GM20431 (cell line): Measurements from ENCODE around the gene FHIT.
"Not testable (repeated sequence)": the region's sequence is repeated elsewhere in the genome, so short reads cannot be mapped to it uniquely, and the experiment has no call there.

Source experiments
- in situ Hi-C: fragments of 300-500 bp; cut with MseI, MboI; formaldehyde crosslinking; loops from one replicate; pipeline ENCODE4 v1.15.0; 2020; ENCODE audit warnings: low sequenced_read_pairs; ENCODE audit not compliant: unreplicated experiment

The FHIT gene

DNA sequence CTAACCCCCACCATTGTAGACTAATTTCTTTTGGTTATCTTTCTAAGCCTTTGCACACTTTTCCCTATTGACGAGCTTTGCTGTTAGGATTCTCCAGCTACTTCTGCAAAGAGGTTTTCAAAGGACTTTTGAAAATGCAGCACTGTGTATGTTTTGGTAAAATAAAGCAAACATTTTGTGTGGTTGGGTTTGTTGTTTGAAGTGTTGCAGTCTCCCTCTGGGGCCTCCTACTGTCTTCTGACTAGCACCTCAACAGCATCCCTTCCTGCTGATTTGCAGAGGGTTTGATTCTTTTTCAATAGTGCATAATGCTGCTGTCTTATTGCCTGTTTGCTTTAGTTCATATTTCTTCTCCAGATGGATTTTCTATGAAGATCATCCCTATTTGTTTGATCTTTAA lies 1426.4 kb downstream of the FHIT start:
- in situ Hi-C loops, result no loop called here

DNA sequence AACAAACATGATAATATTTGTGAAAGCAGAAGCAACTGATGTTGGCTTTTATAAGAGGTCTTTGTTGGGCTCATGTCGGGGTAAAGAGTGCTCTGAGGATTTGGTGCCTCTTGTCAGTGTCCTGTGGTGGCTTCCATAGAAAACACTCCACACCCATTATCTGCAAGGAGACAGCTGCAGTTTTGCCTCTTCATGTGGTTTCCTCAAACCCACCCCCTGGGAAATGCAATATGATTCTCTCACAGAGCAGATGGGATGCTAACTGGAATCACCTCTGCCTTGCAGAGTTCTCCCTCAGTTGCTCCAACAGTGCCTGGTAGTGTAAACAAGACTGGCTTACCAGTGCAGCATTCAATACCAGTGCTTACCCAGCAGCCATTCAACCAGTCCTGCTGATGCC lies 1430.0 kb downstream of the FHIT start:
- in situ Hi-C loops, result no loop called here

- in situ Hi-C loops, result no loop called here
Observed at GRCh38 chr3:59820352-59820934, 1430.8 kb downstream of the FHIT start.

DNA sequence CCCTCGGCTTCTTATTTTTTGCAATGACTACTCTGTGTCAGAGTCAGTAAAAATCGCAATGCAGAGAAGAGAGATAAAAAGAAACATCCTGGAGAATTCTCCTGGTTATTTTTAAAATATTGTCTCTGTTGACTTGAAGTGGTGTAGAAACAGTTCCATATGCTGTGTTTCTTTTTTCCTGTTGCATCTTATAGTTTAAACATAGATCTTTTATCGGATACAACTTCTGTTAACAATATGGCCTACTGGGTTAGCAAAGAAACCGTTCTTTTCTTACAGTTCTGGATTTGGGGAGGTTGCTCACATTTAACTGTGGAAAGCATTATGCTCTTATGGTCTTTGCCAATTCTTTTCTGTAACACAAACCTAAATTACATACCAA lies 1432.3 kb downstream of the FHIT start:
- in situ Hi-C loops, result no loop called here

- in situ Hi-C loops, result no loop called here
Observed at GRCh38 chr3:59818033-59818918, 1433.0 kb downstream of the FHIT start.

DNA sequence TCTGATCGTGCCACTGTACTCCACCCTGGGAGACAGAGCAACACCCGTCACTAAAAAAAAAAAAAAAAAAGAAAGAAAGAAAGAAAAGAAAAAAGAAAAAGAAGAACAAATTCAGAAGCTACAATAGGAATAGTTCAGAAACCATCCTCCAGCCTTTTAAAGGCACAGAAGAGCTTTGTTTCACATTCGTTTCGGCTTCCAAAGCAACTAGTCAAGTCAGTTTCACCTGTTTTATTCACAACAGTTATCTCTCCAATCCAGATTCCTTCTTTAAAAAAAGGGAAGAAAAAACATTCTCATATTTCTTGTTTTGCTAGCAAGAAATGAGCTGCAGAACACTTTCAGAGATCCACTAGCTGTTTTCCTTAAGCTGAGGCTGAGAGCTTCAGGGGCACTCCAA lies 1433.7 kb downstream of the FHIT start:
- in situ Hi-C loops, result no loop called here

GRCh38 chr3:59816312-59816711 lies 1434.9 kb downstream of the FHIT start:
- in situ Hi-C loops, result no loop called here

GRCh38 chr3:59813148-59813538 lies 1438.1 kb downstream of the FHIT start:
- in situ Hi-C loops, result no loop called here

GRCh38 chr3:59812237-59813147 lies 1438.8 kb downstream of the FHIT start:
- in situ Hi-C loops, result no loop called here

DNA sequence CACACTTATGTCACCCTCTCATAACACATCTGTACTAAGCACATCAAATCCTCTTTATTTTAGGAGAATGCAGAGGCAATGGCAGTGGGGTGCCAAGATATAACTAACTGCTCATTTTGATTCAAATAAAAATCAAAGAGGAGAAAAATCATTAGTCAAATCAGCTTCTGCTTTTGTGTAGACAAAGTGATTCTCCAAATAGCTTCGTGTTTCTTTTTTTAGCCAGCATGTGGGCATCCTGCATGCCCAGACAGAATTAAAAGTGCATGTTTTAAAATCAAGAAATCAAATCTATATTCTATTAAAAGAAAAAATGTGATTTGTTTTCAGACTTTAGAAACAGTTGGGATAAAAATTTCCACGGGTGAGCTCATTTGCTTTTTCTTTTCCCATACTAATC lies 1440.1 kb downstream of the FHIT start:
- in situ Hi-C loops, result no loop called here

DNA sequence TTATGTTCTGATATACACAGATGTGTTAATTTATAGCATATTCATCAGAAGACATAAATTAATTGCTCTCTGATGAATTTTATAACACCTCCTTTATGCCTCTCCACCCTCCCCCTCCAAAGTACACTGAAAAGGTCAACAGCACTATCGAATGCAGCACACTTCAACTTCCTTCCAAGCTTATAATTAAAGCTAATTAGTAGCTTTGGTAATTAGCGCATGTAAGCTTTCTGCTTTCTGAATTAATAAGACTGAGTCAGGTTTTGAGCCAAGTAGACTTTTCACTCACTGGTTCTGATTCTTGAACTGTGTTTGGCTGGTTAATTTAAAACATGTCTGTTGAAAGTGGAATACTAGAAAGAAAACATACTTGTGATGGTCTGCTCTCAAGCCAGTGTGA lies 1440.6 kb downstream of the FHIT start:
- in situ Hi-C loops, result no loop called here

GRCh38 chr3:59809710-59810444 lies 1441.4 kb downstream of the FHIT start:
- in situ Hi-C loops, result no loop called here

DNA sequence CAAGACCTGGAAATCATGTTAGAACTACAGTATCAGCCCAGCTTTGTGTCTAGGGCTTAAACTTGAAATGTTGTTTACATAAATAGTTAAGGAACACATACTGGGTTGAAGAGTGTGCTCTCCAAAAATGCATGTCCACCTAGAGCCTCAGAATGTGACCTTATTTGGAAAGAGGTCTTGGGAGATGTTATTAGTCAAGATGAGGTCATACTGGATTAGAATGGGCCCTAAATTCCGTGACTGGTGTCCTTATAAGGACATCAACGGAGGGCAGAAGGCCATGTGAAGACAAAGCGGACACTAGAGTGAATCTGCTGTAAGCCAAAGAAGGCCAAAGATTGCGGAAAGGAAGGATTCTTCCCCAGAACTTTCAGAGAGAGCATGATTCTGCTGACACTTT lies 1442.2 kb downstream of the FHIT start:
- in situ Hi-C loops, result no loop called here

DNA sequence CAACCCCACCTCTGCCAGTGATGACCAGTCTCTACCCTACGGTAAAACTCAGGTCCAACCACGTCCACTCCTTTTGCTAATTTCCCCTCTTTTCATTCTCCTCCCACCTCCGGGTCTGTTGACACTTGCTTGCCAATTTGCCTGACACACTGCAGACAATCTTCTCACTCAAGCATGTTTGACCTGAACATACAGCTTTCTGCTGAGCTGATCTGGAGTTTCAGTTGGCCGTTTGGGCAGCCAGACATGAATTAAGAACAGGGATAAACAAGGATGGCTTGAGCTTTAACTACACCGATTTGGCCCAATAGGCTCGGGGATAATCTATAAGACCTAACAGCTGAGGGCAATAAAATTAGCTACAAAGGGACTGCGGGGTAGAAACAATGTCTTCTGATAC lies 1442.8 kb downstream of the FHIT start:
- in situ Hi-C loops, result no loop called here

GRCh38 chr3:59803268-59803667 lies 1448.0 kb downstream of the FHIT start:
- in situ Hi-C loops, result no loop called here

DNA sequence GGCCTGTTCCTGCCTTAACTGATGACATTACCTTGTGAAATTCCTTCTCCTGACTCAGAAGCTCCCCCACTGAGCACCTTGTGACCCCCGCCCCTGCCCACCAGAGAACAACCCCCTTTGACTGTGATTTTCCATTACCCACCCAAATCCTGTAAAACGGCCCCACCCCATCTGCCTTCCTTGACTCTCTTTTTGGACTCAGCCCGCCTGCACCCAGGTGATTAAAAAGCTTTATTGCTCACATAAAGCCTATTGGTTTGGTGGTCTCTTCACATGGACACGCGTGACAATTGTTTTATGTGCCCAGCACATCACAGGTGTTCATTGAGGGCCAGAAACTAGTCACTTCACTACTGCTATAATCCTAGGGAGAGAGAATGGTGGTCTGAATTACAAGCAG lies 1448.8 kb downstream of the FHIT start:
- in situ Hi-C loops, result not testable (repeated sequence)

DNA sequence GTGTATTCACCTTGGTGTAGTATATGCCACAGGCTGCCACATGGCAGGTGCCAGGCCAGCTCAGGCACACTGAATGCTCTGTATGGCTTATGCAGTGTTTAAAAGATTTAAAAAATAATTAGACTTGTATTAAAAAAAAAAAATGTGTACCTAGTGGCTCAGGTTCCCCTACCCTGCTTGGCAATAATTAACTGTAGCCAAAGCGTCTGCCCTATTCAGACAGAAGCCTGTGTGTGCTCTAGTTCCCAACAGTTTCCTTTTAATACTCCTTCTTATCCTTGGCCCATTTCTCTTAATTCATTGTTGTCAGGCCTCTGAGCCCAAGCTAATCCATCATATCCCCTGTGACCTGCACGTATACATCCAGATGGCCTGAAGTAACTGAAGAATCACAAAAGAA lies 1449.2 kb downstream of the FHIT start:
- in situ Hi-C loops, result no loop called here

GRCh38 chr3:59800481-59800880 lies 1450.8 kb downstream of the FHIT start:
- in situ Hi-C loops, result no loop called here

DNA sequence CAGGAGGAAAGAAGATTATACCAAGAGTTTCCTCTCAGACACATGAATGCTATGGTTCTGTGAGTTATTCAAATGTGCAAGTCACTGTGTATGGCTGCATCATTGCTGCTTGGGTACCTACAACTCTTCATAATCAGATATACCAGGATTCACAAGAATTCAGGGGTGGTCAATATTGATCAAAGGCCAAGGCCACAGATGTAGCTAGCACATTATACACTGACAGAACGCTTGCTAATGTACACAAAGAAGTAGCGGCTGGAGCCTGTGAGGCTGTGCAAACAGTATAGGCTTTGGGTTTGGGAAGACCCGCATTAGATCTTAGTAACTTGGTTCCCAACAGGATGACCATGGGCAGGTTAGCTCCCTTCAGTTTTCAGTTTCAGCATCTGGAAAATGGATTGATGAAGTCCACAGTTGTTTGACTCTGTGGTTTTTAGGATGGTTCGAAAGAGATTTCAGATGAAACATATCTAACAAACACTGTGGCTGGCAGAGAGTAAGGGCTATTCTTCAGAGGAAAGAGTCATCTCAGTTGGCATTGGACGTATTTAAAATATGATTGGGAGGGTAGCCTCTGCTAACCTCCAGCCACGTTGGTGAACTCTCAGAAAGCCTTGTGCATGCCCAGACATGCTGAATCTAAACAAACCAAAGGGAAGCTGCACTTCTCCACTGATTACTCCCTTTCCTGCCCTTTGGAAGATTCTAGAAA lies 1452.7 kb downstream of the FHIT start:
- in situ Hi-C loops, result no loop called here

DNA sequence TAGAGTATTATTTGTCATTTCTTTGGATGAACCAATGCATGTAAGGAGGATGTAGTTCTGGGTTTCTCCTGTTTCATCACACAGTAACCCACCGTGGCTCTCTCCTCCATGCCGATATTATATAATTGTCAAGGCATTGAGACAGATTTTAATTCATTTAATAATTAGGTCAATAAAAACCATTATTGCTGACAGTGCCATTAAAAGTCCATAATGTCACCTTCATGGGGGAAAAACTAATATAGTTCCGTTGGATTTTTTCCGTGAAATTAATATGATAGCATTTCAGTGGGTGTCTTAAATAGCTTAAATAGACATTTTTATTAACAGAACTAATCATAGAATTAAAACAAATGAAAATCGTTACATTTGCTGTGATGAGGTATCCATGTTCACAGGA lies 1453.7 kb downstream of the FHIT start:
- in situ Hi-C loops, result no loop called here
